ENCODE data around the gene ARL3.

DNA sequence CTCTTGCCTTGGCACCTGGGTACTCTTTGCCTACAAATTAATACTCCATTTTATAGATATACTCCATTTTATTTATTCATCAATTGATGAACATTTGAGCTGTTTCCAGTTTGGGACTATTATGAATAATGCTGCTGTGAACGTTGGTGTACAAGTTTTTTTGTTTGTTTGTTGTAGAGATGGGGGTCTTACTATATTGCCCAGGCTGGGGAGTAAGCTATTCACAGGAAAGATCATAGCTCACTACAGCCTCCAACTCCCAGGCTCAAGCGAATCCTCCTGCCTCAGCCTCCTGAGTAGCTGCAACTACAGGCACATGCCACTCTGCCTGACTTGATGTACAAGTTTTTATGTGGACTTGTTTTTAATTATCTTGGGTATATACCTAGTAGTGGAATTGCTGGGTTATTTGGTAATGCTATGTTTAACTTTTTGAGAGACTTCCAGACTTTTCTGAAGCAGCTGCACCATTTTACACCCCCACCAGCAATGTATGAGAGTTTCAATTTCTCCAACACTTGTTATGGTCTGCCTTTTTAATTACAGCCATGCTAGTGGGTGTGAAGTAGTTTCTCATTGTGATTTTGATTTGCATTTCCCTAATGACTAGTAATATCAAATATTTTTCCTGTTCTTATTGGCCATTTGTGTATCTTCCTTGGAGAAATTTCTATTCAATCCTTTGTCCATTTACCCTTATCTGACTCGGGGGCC is 45.5 kb upstream of the ARL3 start:
- TF ChIP-seq CTCF (IDR thresholded peaks at IDR 0.05) = no peak
- TF ChIP-seq POLR2A (IDR thresholded peaks at IDR 0.05) = no peak

Data from lower leg skin (tissue), 3 donors.